Right lobe of liver (tissue), 6 donors: Measurements from ENCODE around the gene PIGW. TPM values are rescaled to one million over a fixed set of nuclear protein-coding genes. Genes with fewer than 3 reads are reported as not detected.

Source experiments
- ATAC-seq, 4 donors: fragments of 200-7000 bp; cut with Tn5 transposase; one replicate each; pipeline ENCODE4 v1.9.1; 2020; ENCODE audit warnings: mild to moderate bottlenecking in 4 of 4, moderate library complexity in 4 of 4
- DNase-seq, 3 donors: peaks; one replicate each; pipeline ENCODE4 v3.0.0-alpha.2; 2020
- H3K27ac ChIP-seq, 3 donors: fragments of 200-600 bp; one replicate each; pipeline ENCODE4 v1.8.0; 2022
- H3K27me3 ChIP-seq, 2 donors: fragments of 200-600 bp; one replicate each; pipeline ENCODE4 v1.8.0; 2022
- H3K36me3 ChIP-seq, 4 donors: fragments of 200-600 bp; sonication (generic) in 1 of 4; one replicate each; pipeline versions ENCODE4 v1.5.1 to v1.8.0; 2017 to 2022; ENCODE audit warnings: control low read depth in 1 of 4
- H3K4me1 ChIP-seq, 4 donors: fragments of 200-600 bp; sonication (generic) in 1 of 4; one replicate each; pipeline versions ENCODE4 v1.5.1 to v1.8.0; 2017 to 2022; ENCODE audit warnings: control low read depth in 1 of 4
- H3K4me3 ChIP-seq, 3 donors: fragments of 200-600 bp; one replicate each; pipeline ENCODE4 v1.8.0; 2022
- H3K9me3 ChIP-seq, 4 donors: fragments of 200-600 bp; sonication (generic) in 1 of 4; one replicate each; pipeline versions ENCODE4 v1.5.1 to v1.8.0; 2017 to 2022; ENCODE audit warnings: control low read depth in 1 of 4
- POLR2A ChIP-seq: fragments of 450-650 bp; IDR thresholded peaks from one replicate; pipeline ENCODE4 v1.6.1; 2017; ENCODE audit warnings: antibody characterized with exemption, mild to moderate bottlenecking
- WGBS: methylation state at CpG from one replicate; pipeline ENCODE4 v1.1.6; 2018; ENCODE audit warnings: low coverage, low lambda C conversion rate; ENCODE audit not compliant: insufficient coverage; ENCODE audit errors: missing lambda C conversion rate; 5-methylcytosine and 5-hydroxymethylcytosine counted together
- intact Hi-C, 2 donors: fragments of 100-400 bp; cut with DNase I; formaldehyde crosslinking; loops; one replicate each; pipeline versions ENCODE4 v1.11.2 to v1.14.1; 2022
- total RNA-seq, 6 experiments: library from RNA; depleted of rRNA in 2 of 6; stranded (reverse); fragments of >200 nt in 2 of 6; fragmentation: NEBNext Ultra II Directional in 3 of 6; extraction: Animal tissue kit (Norgen Biotek cat#: 25700) in 3 of 6; gene quantifications; one replicate each; pipeline versions ENCODE4 v1.1.0 to v1.2.4, GENCODE V29; 2016 to 2023
- TF ChIP-seq, protein P1 (sequence below), 4 donors: fragments of 200-600 bp in 3 of 4; fragments of 450-650 bp in 1 of 4; IDR thresholded peaks; one replicate each; pipeline versions ENCODE4 v1.5.1 to v1.8.0; 2016 to 2022; ENCODE audit warnings: antibody characterized with exemption in 4 of 4, mild to moderate bottlenecking in 2 of 4
- donor health status: DM: no; HTN: yes; CAD: no.
- donor health status: DM: no; HTN: no; CAD: no.
- donor health status: DM: no; HTN: no; CAD: no.
- donor health status: DM: no; HTN: yes; CAD: no.
- donor health status: DM: no; HTN: yes; CAD: no.

Gene PIGW
- total RNA-seq, 6 experiments from 2014 or later: 3.0 to 6.1 (median 4.1) TPM

DNA sequence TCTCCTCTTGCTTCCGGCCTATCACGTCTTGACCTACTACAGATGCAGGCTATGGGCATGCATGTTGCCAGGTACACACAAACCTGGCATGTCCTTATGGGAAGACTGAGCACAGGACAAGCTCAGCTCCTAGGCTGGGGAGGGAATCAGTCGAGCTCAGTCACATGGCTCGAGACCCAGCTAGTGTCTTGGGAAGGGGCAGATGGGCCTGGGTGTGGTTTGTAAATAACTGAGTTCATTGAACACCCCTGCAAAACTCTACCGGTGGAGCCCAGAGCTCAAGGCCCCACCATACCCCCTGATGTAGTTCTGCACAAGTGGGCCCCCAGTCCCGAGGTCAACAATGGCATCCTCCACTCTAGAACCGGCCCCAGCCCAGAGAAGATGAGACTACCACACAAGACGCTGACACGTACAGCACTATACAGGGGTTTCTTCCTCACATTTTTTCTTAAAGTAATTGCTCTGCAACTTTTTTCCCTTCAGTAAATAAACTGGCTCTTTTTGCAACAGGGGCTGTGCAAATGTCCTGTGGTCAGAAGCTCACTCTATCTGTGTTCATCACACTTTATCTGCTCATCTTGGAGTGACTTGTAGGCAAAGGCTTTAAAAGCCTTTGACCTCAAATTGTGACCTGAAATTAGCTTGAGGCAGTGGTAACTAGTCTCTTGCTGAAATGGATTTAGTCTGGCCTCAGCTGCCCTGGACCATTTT, 25.4 kb upstream of the PIGW start:
- no peaks in the 10 kb centered on the region for H3K27me3 ChIP-seq
- no peaks in the 10 kb centered on the region for H3K4me1 ChIP-seq
- TF ChIP-seq POLR2A: no peak
- TF ChIP-seq, protein P1, sequence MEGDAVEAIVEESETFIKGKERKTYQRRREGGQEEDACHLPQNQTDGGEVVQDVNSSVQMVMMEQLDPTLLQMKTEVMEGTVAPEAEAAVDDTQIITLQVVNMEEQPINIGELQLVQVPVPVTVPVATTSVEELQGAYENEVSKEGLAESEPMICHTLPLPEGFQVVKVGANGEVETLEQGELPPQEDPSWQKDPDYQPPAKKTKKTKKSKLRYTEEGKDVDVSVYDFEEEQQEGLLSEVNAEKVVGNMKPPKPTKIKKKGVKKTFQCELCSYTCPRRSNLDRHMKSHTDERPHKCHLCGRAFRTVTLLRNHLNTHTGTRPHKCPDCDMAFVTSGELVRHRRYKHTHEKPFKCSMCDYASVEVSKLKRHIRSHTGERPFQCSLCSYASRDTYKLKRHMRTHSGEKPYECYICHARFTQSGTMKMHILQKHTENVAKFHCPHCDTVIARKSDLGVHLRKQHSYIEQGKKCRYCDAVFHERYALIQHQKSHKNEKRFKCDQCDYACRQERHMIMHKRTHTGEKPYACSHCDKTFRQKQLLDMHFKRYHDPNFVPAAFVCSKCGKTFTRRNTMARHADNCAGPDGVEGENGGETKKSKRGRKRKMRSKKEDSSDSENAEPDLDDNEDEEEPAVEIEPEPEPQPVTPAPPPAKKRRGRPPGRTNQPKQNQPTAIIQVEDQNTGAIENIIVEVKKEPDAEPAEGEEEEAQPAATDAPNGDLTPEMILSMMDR (IDR thresholded peaks at IDR 0.05): no peak
- DNase-seq (no peak), ATAC-seq (no peak)
- intact Hi-C loops: no loop called here
- H3K36me3 ChIP-seq: peaks cover 0 to 7% (median 5%) of the 10 kb centered on the region in 4 donors
- 100% methylated on average over 4 of the region's 9 CpGs for WGBS
- H3K27ac ChIP-seq: no peak overlapping the region
- no peak overlapping the region for H3K4me3 ChIP-seq
- no peaks in the 10 kb centered on the region for H3K9me3 ChIP-seq

DNA sequence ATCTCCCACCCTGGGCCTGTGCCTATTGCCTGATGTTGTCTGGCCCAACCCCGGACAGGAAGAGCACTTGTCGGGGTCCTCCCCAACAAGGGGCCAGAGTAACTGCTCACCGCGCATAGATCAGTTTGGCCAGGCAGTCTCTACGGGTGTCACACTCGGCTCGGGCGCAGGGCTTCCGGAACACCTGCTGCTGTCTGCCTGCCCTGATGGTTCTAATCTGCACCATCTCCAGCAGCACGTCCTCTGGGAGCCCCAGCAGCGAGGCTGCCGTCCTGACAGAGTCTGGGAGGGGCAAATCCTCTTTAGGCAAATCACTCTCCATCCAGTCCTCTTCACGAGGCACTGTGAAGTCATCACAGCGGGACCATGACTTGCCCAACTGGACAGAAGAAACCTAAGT, 24.2 kb upstream of the PIGW start:
- intact Hi-C loops: no loop called here
- Histone ChIP-seq H3K9me3 (no peaks in the 10 kb centered on the region), H3K27ac (no peak overlapping the region), H3K4me3 (no peak overlapping the region), H3K27me3 (no peaks in the 10 kb centered on the region), H3K36me3 (peaks cover 0 to 7% (median 1%) of the 10 kb centered on the region in 4 donors), H3K4me1 (no peaks in the 10 kb centered on the region)
- DNase-seq: no peak
- no CpG with 5 or more reads among the region's 14 CpGs for WGBS
- ATAC-seq: no peak
- TF ChIP-seq, protein P1 (IDR thresholded peaks at IDR 0.05): no peak
- no peak for TF ChIP-seq POLR2A

- Histone ChIP-seq H3K9me3 (no peaks in the 10 kb centered on the region), H3K36me3 (peaks cover 0 to 7% (median 1%) of the 10 kb centered on the region in 4 donors), H3K27ac (no peak overlapping the region), H3K4me1 (no peaks in the 10 kb centered on the region), H3K4me3 (no peak overlapping the region), H3K27me3 (no peaks in the 10 kb centered on the region)
- no peak for TF ChIP-seq POLR2A
- ATAC-seq (no peak), DNase-seq (no peak)
- intact Hi-C loops: no loop called here
- WGBS: 93% methylated on average over 3 of the region's 6 CpGs
Measured at GRCh38 chr17:36511216-36511615, 23.6 kb upstream of the PIGW start.

DNA sequence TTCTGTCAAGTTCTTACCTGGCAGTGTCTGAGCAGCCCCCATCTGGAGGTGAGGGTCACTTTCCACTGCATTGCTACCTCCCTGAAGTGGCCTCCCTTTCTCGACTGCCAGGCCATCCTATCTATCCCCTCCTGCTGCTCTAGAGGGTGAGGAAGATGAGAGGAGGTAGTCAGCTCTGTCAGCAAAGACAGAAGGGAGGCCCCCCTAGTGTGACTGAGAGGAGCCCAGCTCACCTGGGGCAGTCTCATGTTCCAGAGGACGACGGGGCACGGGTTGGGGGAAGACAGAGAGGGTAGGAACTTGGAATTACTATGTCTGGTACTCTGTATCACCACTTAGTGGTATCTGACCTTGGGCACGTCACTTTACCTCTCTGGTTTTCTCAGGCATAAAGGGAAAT, 22.1 kb upstream of the PIGW start:
- DNase-seq: no peak
- no CpG with 5 or more reads among the region's 5 CpGs for WGBS
- Histone ChIP-seq H3K4me1 (no peaks in the 10 kb centered on the region), H3K27ac (no peak overlapping the region), H3K27me3 (no peaks in the 10 kb centered on the region), H3K9me3 (no peaks in the 10 kb centered on the region), H3K36me3 (no peaks in the 10 kb centered on the region), H3K4me3 (no peak overlapping the region)
- ATAC-seq: no peak
- intact Hi-C loops: no loop called here
- TF ChIP-seq POLR2A: no peak
- TF ChIP-seq, protein P1 (IDR thresholded peaks at IDR 0.05): no peak

GRCh38 chr17:36514856-36515255, 19.9 kb upstream of the PIGW start:
- Histone ChIP-seq H3K9me3 (no peaks in the 10 kb centered on the region), H3K36me3 (peaks cover 0 to 5% (median 2%) of the 10 kb centered on the region in 4 donors), H3K4me3 (no peak overlapping the region), H3K27ac (no peak overlapping the region), H3K4me1 (no peaks in the 10 kb centered on the region), H3K27me3 (no peaks in the 10 kb centered on the region)
- ATAC-seq: no peak
- WGBS: 84% methylated on average over 3 of the region's 3 CpGs
- no peak for DNase-seq
- no peak for TF ChIP-seq POLR2A
- intact Hi-C loops: no loop called here
